Measurements from ENCODE around the gene ZSCAN20.

DNA sequence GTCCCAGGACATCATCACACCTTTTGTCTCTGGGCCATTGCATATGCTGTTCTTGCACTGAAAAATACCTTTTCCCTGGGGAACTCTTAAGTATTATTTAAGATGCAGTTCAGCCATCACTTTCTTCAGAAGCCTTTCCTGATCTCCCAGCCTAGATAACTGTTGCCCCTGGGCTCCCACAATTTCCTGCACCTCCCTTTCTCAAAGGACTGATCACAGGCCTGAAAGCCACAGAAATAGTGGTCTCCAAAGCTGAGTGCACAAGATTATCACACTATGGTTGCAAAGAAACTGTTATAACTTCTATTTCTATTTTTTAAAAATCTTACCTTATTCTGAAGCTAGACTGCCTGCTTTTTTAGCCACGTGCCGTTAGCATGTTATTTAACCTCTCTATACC lies 2.8 kb upstream of the ZSCAN20 start:
- TF ChIP-seq POLR2AphosphoS5 (IDR thresholded peaks at IDR 0.05; ENCODE audit: low read depth, low read length) (no peak), TAF1 (IDR thresholded peaks at IDR 0.05; ENCODE audit: borderline replicate concordance, insufficient read depth, low read length) (no peak), SIN3A (IDR thresholded peaks at IDR 0.05; ENCODE audit: borderline replicate concordance, insufficient read depth, low read length) (no peak), FOXP2 (optimal IDR thresholded peaks at IDR 0.05; ENCODE audit: borderline replicate concordance, extremely low read depth, extremely low read length, insufficient read depth) (no peak)
- TF ChIP-seq, protein P1, sequence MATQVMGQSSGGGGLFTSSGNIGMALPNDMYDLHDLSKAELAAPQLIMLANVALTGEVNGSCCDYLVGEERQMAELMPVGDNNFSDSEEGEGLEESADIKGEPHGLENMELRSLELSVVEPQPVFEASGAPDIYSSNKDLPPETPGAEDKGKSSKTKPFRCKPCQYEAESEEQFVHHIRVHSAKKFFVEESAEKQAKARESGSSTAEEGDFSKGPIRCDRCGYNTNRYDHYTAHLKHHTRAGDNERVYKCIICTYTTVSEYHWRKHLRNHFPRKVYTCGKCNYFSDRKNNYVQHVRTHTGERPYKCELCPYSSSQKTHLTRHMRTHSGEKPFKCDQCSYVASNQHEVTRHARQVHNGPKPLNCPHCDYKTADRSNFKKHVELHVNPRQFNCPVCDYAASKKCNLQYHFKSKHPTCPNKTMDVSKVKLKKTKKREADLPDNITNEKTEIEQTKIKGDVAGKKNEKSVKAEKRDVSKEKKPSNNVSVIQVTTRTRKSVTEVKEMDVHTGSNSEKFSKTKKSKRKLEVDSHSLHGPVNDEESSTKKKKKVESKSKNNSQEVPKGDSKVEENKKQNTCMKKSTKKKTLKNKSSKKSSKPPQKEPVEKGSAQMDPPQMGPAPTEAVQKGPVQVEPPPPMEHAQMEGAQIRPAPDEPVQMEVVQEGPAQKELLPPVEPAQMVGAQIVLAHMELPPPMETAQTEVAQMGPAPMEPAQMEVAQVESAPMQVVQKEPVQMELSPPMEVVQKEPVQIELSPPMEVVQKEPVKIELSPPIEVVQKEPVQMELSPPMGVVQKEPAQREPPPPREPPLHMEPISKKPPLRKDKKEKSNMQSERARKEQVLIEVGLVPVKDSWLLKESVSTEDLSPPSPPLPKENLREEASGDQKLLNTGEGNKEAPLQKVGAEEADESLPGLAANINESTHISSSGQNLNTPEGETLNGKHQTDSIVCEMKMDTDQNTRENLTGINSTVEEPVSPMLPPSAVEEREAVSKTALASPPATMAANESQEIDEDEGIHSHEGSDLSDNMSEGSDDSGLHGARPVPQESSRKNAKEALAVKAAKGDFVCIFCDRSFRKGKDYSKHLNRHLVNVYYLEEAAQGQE (IDR thresholded peaks at IDR 0.05; ENCODE audit: insufficient read depth in 1 of 2, low read depth in 2 of 2, low read length in 2 of 2) = no peak
